Suprapubic skin (tissue), 4 donors: ENCODE data around the gene NCAPD3. TPM values are rescaled to one million over a fixed set of nuclear protein-coding genes. Genes with fewer than 3 reads are reported as not detected.

Source experiments
- DNase-seq, 2 donors: peaks; one replicate each; pipeline ENCODE4 v3.0.0-alpha.2; 2019; ENCODE audit warnings: low spot score in 2 of 2
- H3K27ac ChIP-seq: fragments of 200-600 bp; sonication (generic); one replicate; pipeline ENCODE4 v1.5.1; 2019
- H3K27me3 ChIP-seq: fragments of 200-600 bp; sonication (generic); one replicate; pipeline ENCODE4 v1.5.1; 2019
- H3K36me3 ChIP-seq: fragments of 200-600 bp; sonication (generic); one replicate; pipeline ENCODE4 v1.5.1; 2019
- H3K4me1 ChIP-seq: fragments of 200-600 bp; sonication (generic); one replicate; pipeline ENCODE4 v1.5.1; 2019
- H3K4me3 ChIP-seq: fragments of 200-600 bp; sonication (generic); one replicate; pipeline ENCODE4 v1.5.1; 2019; ENCODE audit warnings: mild to moderate bottlenecking
- H3K9me3 ChIP-seq: fragments of 200-600 bp; sonication (generic); one replicate; pipeline ENCODE4 v1.5.1; 2019
- EP300 ChIP-seq: sonication (generic); formaldehyde crosslinking; IDR thresholded peaks from one replicate; pipeline ENCODE4 v1.6.1; 2017; ENCODE audit warnings: antibody characterized with exemption
- POLR2A ChIP-seq, 2 donors: fragments of 450-650 bp; IDR thresholded peaks; one replicate each; pipeline ENCODE4 v1.6.1; 2017; ENCODE audit warnings: antibody characterized with exemption in 2 of 2, mild to moderate bottlenecking in 2 of 2, moderate library complexity in 2 of 2
- POLR2AphosphoS5 ChIP-seq, 3 donors: sonication (generic); formaldehyde crosslinking; IDR thresholded peaks; one replicate each; pipeline ENCODE4 v1.6.1; 2017; ENCODE audit warnings: antibody characterized with exemption in 3 of 3
- WGBS: methylation state at CpG from one replicate; pipeline ENCODE4 v1.1.5; 2018; 5-methylcytosine and 5-hydroxymethylcytosine counted together
- total RNA-seq, 4 donors: library from RNA; depleted of rRNA; stranded (reverse); fragments of >200 nt; gene quantifications; one replicate each; pipeline ENCODE4 v1.1.0, GENCODE V29; 2016
- TF ChIP-seq, protein P1 (sequence below), 2 donors: fragments of 200-600 bp in 1 of 2; fragments of 450-650 bp in 1 of 2; sonication (generic) in 1 of 2; IDR thresholded peaks; one replicate each; pipeline ENCODE4 v1.5.1; 2016 to 2019; ENCODE audit warnings: antibody characterized with exemption in 2 of 2, mild to moderate bottlenecking in 1 of 2, moderate library complexity in 1 of 2

Gene NCAPD3
- total RNA-seq, 4 donors from 2014 or later, result 26.8 to 37.6 (median 30.8) TPM

DNA sequence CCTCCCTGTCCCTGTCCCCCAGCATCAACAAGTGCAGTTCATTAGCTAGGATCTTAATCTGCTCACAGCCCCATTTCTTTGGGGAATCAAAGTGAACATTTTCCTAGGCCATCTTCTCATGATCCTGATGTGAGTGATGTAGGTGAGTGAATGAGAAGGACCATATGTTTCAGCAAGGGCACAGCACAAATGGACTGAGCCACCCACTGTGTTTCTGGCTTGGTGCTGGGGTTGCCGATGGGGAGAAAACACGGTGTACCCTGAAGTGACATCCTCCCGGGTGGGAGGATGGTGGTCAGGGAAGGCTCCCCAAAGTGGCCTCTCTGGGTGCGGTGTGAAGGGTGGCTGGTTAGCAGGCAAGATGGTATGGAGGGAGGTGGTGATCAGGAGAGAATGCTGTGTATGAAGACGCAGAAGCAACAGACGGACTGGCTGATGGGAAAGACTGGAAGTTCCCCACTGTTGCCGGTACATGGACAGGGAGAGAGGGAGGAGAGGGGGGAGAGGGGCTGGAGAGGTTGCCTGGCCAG lies 82.7 kb downstream of the NCAPD3 start:
- Histone ChIP-seq H3K4me1 (peaks cover 9% of the 10 kb centered on the region), H3K27ac (no peak overlapping the region), H3K27me3 (no peaks in the 10 kb centered on the region), H3K36me3 (no peaks in the 10 kb centered on the region), H3K9me3 (no peaks in the 10 kb centered on the region), H3K4me3 (no peak overlapping the region)
- TF ChIP-seq POLR2AphosphoS5 (IDR thresholded peaks at IDR 0.05), result no peak
- no peak for TF ChIP-seq EP300
- no peak for TF ChIP-seq POLR2A (IDR thresholded peaks at IDR 0.05)
- TF ChIP-seq, protein P1, sequence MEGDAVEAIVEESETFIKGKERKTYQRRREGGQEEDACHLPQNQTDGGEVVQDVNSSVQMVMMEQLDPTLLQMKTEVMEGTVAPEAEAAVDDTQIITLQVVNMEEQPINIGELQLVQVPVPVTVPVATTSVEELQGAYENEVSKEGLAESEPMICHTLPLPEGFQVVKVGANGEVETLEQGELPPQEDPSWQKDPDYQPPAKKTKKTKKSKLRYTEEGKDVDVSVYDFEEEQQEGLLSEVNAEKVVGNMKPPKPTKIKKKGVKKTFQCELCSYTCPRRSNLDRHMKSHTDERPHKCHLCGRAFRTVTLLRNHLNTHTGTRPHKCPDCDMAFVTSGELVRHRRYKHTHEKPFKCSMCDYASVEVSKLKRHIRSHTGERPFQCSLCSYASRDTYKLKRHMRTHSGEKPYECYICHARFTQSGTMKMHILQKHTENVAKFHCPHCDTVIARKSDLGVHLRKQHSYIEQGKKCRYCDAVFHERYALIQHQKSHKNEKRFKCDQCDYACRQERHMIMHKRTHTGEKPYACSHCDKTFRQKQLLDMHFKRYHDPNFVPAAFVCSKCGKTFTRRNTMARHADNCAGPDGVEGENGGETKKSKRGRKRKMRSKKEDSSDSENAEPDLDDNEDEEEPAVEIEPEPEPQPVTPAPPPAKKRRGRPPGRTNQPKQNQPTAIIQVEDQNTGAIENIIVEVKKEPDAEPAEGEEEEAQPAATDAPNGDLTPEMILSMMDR (IDR thresholded peaks at IDR 0.05), result no peak
- no peak for DNase-seq
- WGBS, result 96% methylated on average over 7 of the region's 7 CpGs

DNA sequence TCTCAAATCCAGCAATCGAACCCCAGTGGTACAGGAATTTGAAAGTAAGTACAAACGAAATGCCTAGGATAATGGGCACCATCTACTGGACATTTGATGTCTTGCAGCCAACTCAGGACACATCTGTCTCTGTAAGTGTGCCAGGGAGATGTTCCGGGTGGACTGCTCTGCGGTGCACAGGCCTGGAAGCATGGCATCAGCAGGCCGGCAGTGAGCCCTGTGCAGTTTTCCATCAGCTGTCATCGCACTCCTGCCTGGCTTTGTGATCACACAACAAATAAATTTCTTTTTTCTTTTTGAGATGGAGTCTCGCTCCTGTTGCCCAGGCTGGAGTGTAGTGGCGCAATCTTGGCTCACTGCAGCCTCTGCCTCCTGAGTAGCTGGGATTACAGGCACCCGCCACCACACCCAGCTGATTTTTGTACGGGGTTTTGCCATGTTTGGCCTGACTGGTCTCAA lies 83.9 kb downstream of the NCAPD3 start:
- H3K9me3 ChIP-seq, result no peaks in the 10 kb centered on the region
- no peak overlapping the region for H3K27ac ChIP-seq
- TF ChIP-seq POLR2AphosphoS5 (IDR thresholded peaks at IDR 0.05) (peak in 1 of 3 donors; percentile 10), POLR2A (IDR thresholded peaks at IDR 0.05) (no peak), EP300 (no peak)
- TF ChIP-seq, protein P1 (IDR thresholded peaks at IDR 0.05), result peak; percentile 68 to 76
- no peak for DNase-seq
- WGBS, result 45% methylated on average over 10 of the region's 10 CpGs
- H3K4me1 ChIP-seq, result peaks cover 9% of the 10 kb centered on the region
- no peaks in the 10 kb centered on the region for H3K36me3 ChIP-seq
- H3K4me3 ChIP-seq, result no peak overlapping the region
- no peaks in the 10 kb centered on the region for H3K27me3 ChIP-seq

DNA sequence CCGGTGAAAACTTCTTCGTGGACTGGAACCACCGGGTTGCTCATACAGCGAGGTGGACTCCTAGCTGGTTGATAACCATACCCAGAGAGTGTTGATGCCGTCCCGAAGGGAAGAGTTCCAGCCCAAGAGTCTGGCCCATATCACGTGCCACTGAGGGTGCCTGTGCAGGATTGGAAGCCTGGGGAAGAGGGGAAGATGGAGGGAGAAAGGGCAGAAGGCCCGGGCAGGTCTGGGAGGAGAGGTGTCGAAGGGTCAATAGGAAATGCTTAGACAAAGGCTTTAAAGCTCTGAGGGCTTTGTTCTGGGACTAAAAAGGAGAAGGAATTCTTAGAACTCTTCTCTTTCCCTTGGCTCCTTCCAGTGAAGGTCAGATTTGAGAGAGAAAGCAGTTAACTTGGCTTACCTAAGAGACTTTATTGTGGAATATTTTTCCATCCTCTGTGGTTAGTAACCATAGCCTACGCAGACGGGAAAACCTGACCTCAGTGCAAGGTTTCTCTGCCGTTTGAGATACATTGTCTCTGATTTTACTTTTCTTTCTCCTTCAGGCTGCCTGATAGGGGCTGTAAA lies 84.4 kb downstream of the NCAPD3 start:
- peaks cover 9% of the 10 kb centered on the region for H3K4me1 ChIP-seq
- no peaks in the 10 kb centered on the region for H3K36me3 ChIP-seq
- no peak overlapping the region for H3K4me3 ChIP-seq
- no peak for DNase-seq
- no peak overlapping the region for H3K27ac ChIP-seq
- WGBS, result 69% methylated on average over 12 of the region's 12 CpGs
- no peaks in the 10 kb centered on the region for H3K27me3 ChIP-seq
- TF ChIP-seq EP300, result no peak
- TF ChIP-seq, protein P1 (IDR thresholded peaks at IDR 0.05), result no peak
- no peak for TF ChIP-seq POLR2AphosphoS5 (IDR thresholded peaks at IDR 0.05)
- no peak for TF ChIP-seq POLR2A (IDR thresholded peaks at IDR 0.05)
- no peaks in the 10 kb centered on the region for H3K9me3 ChIP-seq

DNA sequence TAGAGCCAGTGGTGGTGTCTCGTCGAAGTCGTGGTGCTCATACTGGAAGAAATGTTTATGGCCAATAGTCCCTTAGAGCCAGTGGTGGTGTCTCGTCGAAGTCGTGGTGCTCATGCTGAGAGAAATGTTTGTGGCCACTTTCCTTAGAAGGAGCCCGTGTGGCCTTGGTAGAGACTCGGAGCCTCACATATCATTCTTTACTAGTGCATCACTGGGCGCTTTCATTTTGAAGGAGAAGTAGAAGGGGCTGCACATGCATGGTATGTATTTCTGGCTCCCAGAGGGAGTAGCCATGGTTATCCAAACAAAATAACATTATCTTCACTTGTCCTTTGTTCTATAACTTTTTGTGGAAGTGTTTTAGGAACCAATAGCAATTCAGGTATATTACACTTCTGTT lies 85.4 kb downstream of the NCAPD3 start:
- DNase-seq, result no peak
- H3K4me3 ChIP-seq, result no peak overlapping the region
- TF ChIP-seq POLR2AphosphoS5 (IDR thresholded peaks at IDR 0.05), result no peak
- no peak for TF ChIP-seq POLR2A (IDR thresholded peaks at IDR 0.05)
- TF ChIP-seq, protein P1 (IDR thresholded peaks at IDR 0.05), result no peak
- TF ChIP-seq EP300, result no peak
- no peaks in the 10 kb centered on the region for H3K27me3 ChIP-seq
- WGBS, result 89% methylated on average over 9 of the region's 9 CpGs
- no peak overlapping the region for H3K27ac ChIP-seq
- H3K36me3 ChIP-seq, result no peaks in the 10 kb centered on the region
- H3K4me1 ChIP-seq, result peaks cover 9% of the 10 kb centered on the region
- H3K9me3 ChIP-seq, result no peaks in the 10 kb centered on the region

DNA sequence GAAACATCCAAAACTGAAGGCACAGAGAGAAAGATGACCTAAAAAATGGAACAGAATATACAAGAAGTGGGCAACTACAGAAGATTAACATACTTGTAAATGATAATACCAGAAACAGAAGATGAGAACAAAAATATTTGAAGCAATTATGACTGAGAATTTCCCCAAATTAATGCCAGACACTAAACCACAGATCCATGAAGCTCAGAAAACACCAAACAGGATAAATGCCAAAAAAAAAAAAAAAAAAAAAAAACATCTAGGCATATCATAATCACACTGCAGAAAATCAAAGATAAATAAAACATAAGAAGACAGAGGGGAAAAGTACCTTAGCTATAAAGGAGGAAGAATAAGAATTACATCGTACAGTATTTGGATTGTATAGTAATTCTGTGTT lies 89.6 kb downstream of the NCAPD3 start:
- Histone ChIP-seq H3K9me3 (peaks cover 9% of the 10 kb centered on the region), H3K27ac (no peak overlapping the region), H3K27me3 (no peaks in the 10 kb centered on the region), H3K4me3 (no peak overlapping the region), H3K4me1 (no peaks in the 10 kb centered on the region), H3K36me3 (no peaks in the 10 kb centered on the region)
- no peak for DNase-seq
- 91% methylated on average over 1 of the region's 1 CpG for WGBS
- TF ChIP-seq POLR2AphosphoS5 (IDR thresholded peaks at IDR 0.05), result no peak
- TF ChIP-seq, protein P1 (IDR thresholded peaks at IDR 0.05), result no peak
- no peak for TF ChIP-seq POLR2A (IDR thresholded peaks at IDR 0.05)
- no peak for TF ChIP-seq EP300
